Fibroblast of lung (primary cell): ENCODE results near the gene TCERG1L. TPM values are rescaled to one million over a fixed set of nuclear protein-coding genes. Genes with fewer than 3 reads are reported as not detected.

Source experiments
- DNase-seq, 2 donors: peaks; one replicate each; pipeline versions ENCODE4 v3.0.0 to v3.0.0-alpha.2; 2010; ENCODE audit warnings: low read depth in 2 of 2
- H2AFZ ChIP-seq: 2 replicates; pipeline ENCODE4 v1.5.1; 2012; ENCODE audit warnings: low read length, control low read depth, inconsistent platforms
- H3K27ac ChIP-seq: 2 replicates; pipeline ENCODE4 v1.5.1; 2011; ENCODE audit warnings: low read length, control low read depth; ENCODE audit not compliant: insufficient read depth
- H3K27me3 ChIP-seq: 2 replicates; pipeline ENCODE4 v1.5.1; 2011; ENCODE audit warnings: mild to moderate bottlenecking, low read length; ENCODE audit not compliant: control insufficient read depth, insufficient read depth
- H3K36me3 ChIP-seq: 2 replicates; pipeline ENCODE4 v1.5.1; 2011; ENCODE audit warnings: low read length; ENCODE audit not compliant: control insufficient read depth, insufficient read depth
- H3K4me1 ChIP-seq: 2 replicates; pipeline ENCODE4 v1.5.1; 2011; ENCODE audit warnings: low read length; ENCODE audit not compliant: control insufficient read depth, insufficient read depth; ENCODE audit errors: extremely low read depth
- H3K4me2 ChIP-seq: 2 replicates; pipeline ENCODE4 v1.5.1; 2011; ENCODE audit warnings: low read length, control low read depth; ENCODE audit not compliant: insufficient read depth; ENCODE audit errors: extremely low read depth
- H3K4me3 ChIP-seq, 4 experiments: fragments of 200-600 bp in 1 of 4; sonication (generic) in 1 of 4; replicated peaks in 1 of 4; 2 replicates each; pipeline ENCODE4 v1.5.1; 2011 to 2016; ENCODE audit warnings: low read length in 4 of 4, low read depth in 3 of 4, mild to moderate bottlenecking in 3 of 4, control low read depth in 2 of 4, inconsistent platforms in 1 of 4, mixed read lengths in 1 of 4; ENCODE audit not compliant: insufficient read depth in 1 of 4; ENCODE audit errors: control extremely low read depth in 1 of 4
- H3K79me2 ChIP-seq: 2 replicates; pipeline ENCODE4 v1.5.1; 2012; ENCODE audit warnings: mild to moderate bottlenecking, low read length, inconsistent platforms; ENCODE audit not compliant: control insufficient read depth, insufficient read depth
- H3K9ac ChIP-seq: 2 replicates; pipeline ENCODE4 v1.5.1; 2011; ENCODE audit warnings: mild to moderate bottlenecking, low read length, control low read depth; ENCODE audit not compliant: insufficient read depth
- H3K9me3 ChIP-seq: 2 replicates; pipeline ENCODE4 v1.5.1; 2012; ENCODE audit warnings: low read depth, low read length; ENCODE audit not compliant: control insufficient read depth, insufficient read depth
- H4K20me1 ChIP-seq: 2 replicates; pipeline ENCODE4 v1.5.1; 2011; ENCODE audit warnings: low read length; ENCODE audit not compliant: control insufficient read depth, insufficient read depth; ENCODE audit errors: extremely low read depth
- CTCF ChIP-seq, 2 donors: IDR thresholded peaks in 1 of 2; conservative IDR thresholded peaks in 1 of 2; 1 replicate in 1 of 2; 2 replicates in 1 of 2; pipeline ENCODE4 v1.5.1; 2011 to 2012; ENCODE audit warnings: low read length in 2 of 2, control low read depth in 1 of 2, inconsistent platforms in 1 of 2, low read depth in 1 of 2, mild to moderate bottlenecking in 1 of 2
- EZH2 ChIP-seq: IDR thresholded peaks from 2 replicates; pipeline ENCODE4 v1.5.1; 2012; ENCODE audit warnings: low read length, control low read depth, mild to moderate bottlenecking; ENCODE audit errors: missing control alignments
- polyA plus RNA-seq, 2 donors: library from polyadenylated mRNA; depleted of rRNA in 1 of 2; stranded (reverse) in 1 of 2; unstranded in 1 of 2; fragments of >200 nt; gene quantifications; 2 replicates each; pipeline ENCODE4 v1.2.1, GENCODE V29; 2011 to 2012; ENCODE audit warnings: missing spikeins in 1 of 2
- total RNA-seq: library from RNA; depleted of rRNA; stranded (reverse); fragments of >200 nt; gene quantifications from 2 replicates; pipeline ENCODE4 v1.2.1, GENCODE V29; 2014

Gene TCERG1L
- total and polyA plus RNA-seq, 2 donors (not counting 1 experiment from before 2014, with no cell fraction given) = 0.02 TPM; not detected in 1

GRCh38 chr10:131277969-131278368 is 33.6 kb downstream of the TCERG1L start:
- Histone ChIP-seq H3K9me3 (no peaks in the 10 kb centered on the region), H3K4me1 (no peaks in the 10 kb centered on the region), H3K79me2 (no peaks in the 10 kb centered on the region), H3K4me3 (no peak overlapping the region), H3K9ac (no peak overlapping the region), H3K36me3 (no peaks in the 10 kb centered on the region), H3K27ac (no peak overlapping the region), H3K4me2 (no peak overlapping the region), H3K27me3 (no peaks in the 10 kb centered on the region), H2AFZ (no peak overlapping the region), H4K20me1 (no peaks in the 10 kb centered on the region)
- TF ChIP-seq CTCF (conservative IDR thresholded peaks at IDR 0.05 in 1 of 2, IDR thresholded peaks at IDR 0.05 in 1 of 2; ENCODE audit: low read depth in 1 of 2, low read length in 2 of 2) = no peak
- TF ChIP-seq EZH2 = no peak
- DNase-seq = no peak

GRCh38 chr10:131277278-131277677 is 34.2 kb downstream of the TCERG1L start:
- no peaks in the 10 kb centered on the region for H3K79me2 ChIP-seq
- no peak overlapping the region for H2AFZ ChIP-seq
- H3K4me1 ChIP-seq = no peaks in the 10 kb centered on the region
- no peak overlapping the region for H3K27ac ChIP-seq
- H3K9me3 ChIP-seq = no peaks in the 10 kb centered on the region
- no peaks in the 10 kb centered on the region for H4K20me1 ChIP-seq
- H3K4me3 ChIP-seq = no peak overlapping the region
- H3K36me3 ChIP-seq = no peaks in the 10 kb centered on the region
- H3K9ac ChIP-seq = no peak overlapping the region
- TF ChIP-seq CTCF (conservative IDR thresholded peaks at IDR 0.05 in 1 of 2, IDR thresholded peaks at IDR 0.05 in 1 of 2; ENCODE audit: low read depth in 1 of 2, low read length in 2 of 2) (no peak), EZH2 (no peak)
- H3K4me2 ChIP-seq = no peak overlapping the region
- H3K27me3 ChIP-seq = no peaks in the 10 kb centered on the region
- DNase-seq = no peak

GRCh38 chr10:131275691-131276090 is 35.8 kb downstream of the TCERG1L start:
- H3K4me1 ChIP-seq = no peaks in the 10 kb centered on the region

More at GRCh38 chr10:131275691-131276090, 35.8 kb downstream of the TCERG1L start:
- H3K4me3 ChIP-seq = no peak overlapping the region
- DNase-seq = no peak
- H3K4me2 ChIP-seq = no peak overlapping the region
- no peaks in the 10 kb centered on the region for H3K9me3 ChIP-seq
- TF ChIP-seq EZH2 (no peak), CTCF (conservative IDR thresholded peaks at IDR 0.05 in 1 of 2, IDR thresholded peaks at IDR 0.05 in 1 of 2; ENCODE audit: low read depth in 1 of 2, low read length in 2 of 2) (no peak)
- H3K27me3 ChIP-seq = no peaks in the 10 kb centered on the region
- H3K36me3 ChIP-seq = no peaks in the 10 kb centered on the region
- no peak overlapping the region for H3K27ac ChIP-seq
- H3K9ac ChIP-seq = no peak overlapping the region
- no peak overlapping the region for H2AFZ ChIP-seq
- H3K79me2 ChIP-seq = no peaks in the 10 kb centered on the region
- no peaks in the 10 kb centered on the region for H4K20me1 ChIP-seq
